Panc1 (cell line): ENCODE results near the gene ZBTB12.

Experiments used
- REST ChIP-seq, 2 experiments: IDR thresholded peaks; 2 replicates each; pipeline ENCODE4 v1.6.1; 2011 to 2012; ENCODE audit warnings: low read depth in 2 of 2, control low read depth in 1 of 2, low read length in 1 of 2, mild to moderate bottlenecking in 1 of 2, moderate library complexity in 1 of 2; ENCODE audit not compliant: insufficient read depth in 1 of 2
- TCF7L2 ChIP-seq: IDR thresholded peaks from 2 replicates; pipeline ENCODE4 v1.6.1; 2011; ENCODE audit warnings: mild to moderate bottlenecking, low read depth, low read length, inconsistent platforms
- TF ChIP-seq, protein P1 (sequence below): fragments of 450-650 bp; IDR thresholded peaks from 2 replicates; pipeline ENCODE4 v1.5.1; 2017; ENCODE audit warnings: mild to moderate bottlenecking

- TF ChIP-seq, protein P1, sequence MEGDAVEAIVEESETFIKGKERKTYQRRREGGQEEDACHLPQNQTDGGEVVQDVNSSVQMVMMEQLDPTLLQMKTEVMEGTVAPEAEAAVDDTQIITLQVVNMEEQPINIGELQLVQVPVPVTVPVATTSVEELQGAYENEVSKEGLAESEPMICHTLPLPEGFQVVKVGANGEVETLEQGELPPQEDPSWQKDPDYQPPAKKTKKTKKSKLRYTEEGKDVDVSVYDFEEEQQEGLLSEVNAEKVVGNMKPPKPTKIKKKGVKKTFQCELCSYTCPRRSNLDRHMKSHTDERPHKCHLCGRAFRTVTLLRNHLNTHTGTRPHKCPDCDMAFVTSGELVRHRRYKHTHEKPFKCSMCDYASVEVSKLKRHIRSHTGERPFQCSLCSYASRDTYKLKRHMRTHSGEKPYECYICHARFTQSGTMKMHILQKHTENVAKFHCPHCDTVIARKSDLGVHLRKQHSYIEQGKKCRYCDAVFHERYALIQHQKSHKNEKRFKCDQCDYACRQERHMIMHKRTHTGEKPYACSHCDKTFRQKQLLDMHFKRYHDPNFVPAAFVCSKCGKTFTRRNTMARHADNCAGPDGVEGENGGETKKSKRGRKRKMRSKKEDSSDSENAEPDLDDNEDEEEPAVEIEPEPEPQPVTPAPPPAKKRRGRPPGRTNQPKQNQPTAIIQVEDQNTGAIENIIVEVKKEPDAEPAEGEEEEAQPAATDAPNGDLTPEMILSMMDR = no peak
- TF ChIP-seq REST (IDR thresholded peaks at IDR 0.05; ENCODE audit: insufficient read depth in 1 of 2, low read depth in 2 of 2, low read length in 1 of 2) (no peak), TCF7L2 (no peak)
Measured at GRCh38 chr6:31887173-31888007, 14.5 kb downstream of the ZBTB12 start.
